Gastroesophageal sphincter (tissue), 3 donors: Measurements from ENCODE around the gene DCX.

Source experiments
- EP300 ChIP-seq: sonication (generic); formaldehyde crosslinking; IDR thresholded peaks from one replicate; pipeline ENCODE4 v1.6.1; 2017; ENCODE audit warnings: antibody characterized with exemption, mild to moderate bottlenecking
- POLR2AphosphoS5 ChIP-seq: sonication (generic); formaldehyde crosslinking; IDR thresholded peaks from one replicate; pipeline ENCODE4 v1.6.1; 2017; ENCODE audit warnings: antibody characterized with exemption
- TF ChIP-seq, protein P1 (sequence below), 4 experiments: fragments of 200-600 bp in 2 of 4; fragments of 450-650 bp in 2 of 4; sonication (generic) in 1 of 4; IDR thresholded peaks; one replicate each; pipeline ENCODE4 v1.5.1; 2017 to 2019; ENCODE audit warnings: antibody characterized with exemption in 4 of 4, mild to moderate bottlenecking in 2 of 4, moderate library complexity in 2 of 4

DNA sequence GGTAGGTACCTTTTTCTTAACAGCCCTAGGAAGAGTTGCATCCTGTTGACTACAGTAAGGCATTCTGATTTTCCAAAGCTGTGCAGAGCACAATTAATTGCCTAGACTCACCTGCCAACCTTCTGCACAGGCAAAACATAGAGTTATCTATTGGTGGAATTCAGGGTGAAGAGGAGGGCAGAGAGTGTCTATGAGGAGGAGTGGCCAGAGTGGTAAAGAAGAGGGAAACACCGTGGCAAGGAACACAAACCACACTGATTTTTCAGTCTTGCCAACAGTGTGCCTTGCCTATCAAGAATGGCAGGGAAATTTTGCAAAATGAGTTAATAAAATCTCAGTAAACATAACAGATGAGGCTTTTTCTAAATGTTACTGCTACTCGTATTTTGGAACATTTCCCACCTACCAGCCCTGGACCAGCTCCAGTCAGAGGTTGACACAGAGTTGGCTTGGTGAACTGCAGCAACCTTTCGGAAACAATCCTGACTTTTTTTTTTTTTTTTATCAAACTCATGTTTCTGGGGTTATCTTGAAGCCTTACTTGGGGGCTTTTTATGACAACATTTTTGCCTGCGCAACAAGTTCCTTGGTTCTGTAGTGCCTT is 73.8 kb downstream of the DCX start:
- TF ChIP-seq, protein P1, sequence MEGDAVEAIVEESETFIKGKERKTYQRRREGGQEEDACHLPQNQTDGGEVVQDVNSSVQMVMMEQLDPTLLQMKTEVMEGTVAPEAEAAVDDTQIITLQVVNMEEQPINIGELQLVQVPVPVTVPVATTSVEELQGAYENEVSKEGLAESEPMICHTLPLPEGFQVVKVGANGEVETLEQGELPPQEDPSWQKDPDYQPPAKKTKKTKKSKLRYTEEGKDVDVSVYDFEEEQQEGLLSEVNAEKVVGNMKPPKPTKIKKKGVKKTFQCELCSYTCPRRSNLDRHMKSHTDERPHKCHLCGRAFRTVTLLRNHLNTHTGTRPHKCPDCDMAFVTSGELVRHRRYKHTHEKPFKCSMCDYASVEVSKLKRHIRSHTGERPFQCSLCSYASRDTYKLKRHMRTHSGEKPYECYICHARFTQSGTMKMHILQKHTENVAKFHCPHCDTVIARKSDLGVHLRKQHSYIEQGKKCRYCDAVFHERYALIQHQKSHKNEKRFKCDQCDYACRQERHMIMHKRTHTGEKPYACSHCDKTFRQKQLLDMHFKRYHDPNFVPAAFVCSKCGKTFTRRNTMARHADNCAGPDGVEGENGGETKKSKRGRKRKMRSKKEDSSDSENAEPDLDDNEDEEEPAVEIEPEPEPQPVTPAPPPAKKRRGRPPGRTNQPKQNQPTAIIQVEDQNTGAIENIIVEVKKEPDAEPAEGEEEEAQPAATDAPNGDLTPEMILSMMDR (IDR thresholded peaks at IDR 0.05) = no peak
- TF ChIP-seq POLR2AphosphoS5 (no peak), EP300 (no peak)
